ENCODE results near the gene RIMS4. TPM values are rescaled to one million over a fixed set of nuclear protein-coding genes. Genes with fewer than 3 reads are reported as not detected.

The RIMS4 gene
- total RNA-seq, 1 experiment from 2014 or later, result 16.3 TPM

DNA sequence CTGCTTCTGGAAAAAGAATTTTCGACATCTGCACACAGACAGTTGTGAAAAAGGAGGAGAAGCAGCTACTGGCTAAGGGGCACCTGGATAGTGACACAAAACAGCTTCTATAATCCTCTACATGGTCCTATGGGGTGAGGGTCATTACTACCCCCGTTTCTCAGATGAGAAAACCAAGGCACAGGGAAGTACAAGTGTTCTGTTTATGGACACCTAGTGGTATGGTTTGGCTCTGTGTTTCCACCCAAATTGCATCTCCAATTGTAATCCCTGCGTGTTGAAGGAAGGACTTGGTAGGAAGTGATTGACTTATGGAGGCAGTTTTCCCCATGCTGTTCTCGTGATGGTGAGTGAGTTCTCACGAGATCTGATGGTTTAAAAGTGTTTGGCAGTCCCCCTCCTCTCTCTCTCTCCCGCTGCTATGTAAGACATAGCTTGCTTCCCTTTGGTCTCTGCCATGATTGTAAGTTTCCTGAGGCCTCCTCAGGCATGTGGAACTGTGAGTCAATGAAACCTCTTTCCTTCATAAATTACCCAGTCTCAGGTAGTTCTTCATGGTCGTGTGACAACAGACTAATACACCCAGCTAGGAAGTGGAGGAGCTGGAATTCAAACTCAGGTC lies 67.2 kb downstream of the RIMS4 start:
- Histone ChIP-seq H2BK5ac (ENCODE audit: insufficient read length, low read length) (no peak overlapping the region), H2BK12ac (ENCODE audit: insufficient read length, low read depth, low read length) (no peak overlapping the region), H3K27me3 (ENCODE audit: insufficient read depth, low read length) (peaks cover 7% of the 10 kb centered on the region; the same call in 1 of the 2 replicates), H4K91ac (ENCODE audit: insufficient read length, low read depth, low read length) (no peak overlapping the region), H3T11ph (ENCODE audit: low read length) (no peak overlapping the region), H4K20me1 (ENCODE audit: control insufficient read depth, insufficient read depth, insufficient read length) (no peaks in the 10 kb centered on the region), H3K9ac (ENCODE audit: extremely low read depth, insufficient read length, low read length) (no peak overlapping the region), H2BK120ac (ENCODE audit: low read depth, low read length, poor library complexity, severe bottlenecking) (no peak overlapping the region), H3K79me2 (ENCODE audit: insufficient read depth, low read length) (no peaks in the 10 kb centered on the region), H3K14ac (ENCODE audit: insufficient read depth, low read length) (no peak overlapping the region), H4K5ac (ENCODE audit: insufficient read length, low read depth, low read length) (no peak overlapping the region), H3K9me3 (ENCODE audit: control insufficient read depth, low read depth, low read length) (no peaks in the 10 kb centered on the region), H2BK20ac (ENCODE audit: low read depth, low read length, poor library complexity, severe bottlenecking) (no peak overlapping the region), H4K8ac (replicated peaks; ENCODE audit: insufficient read length, low read depth, low read length) (no peak overlapping the region), H3K23me2 (ENCODE audit: insufficient read length, low read depth, low read length, poor library complexity, severe bottlenecking) (peaks cover 8% of the 10 kb centered on the region), H3K79me1 (ENCODE audit: insufficient read depth, low read depth, low read length, poor library complexity, severe bottlenecking) (no peaks in the 10 kb centered on the region), H3K23ac (ENCODE audit: insufficient read length, low read depth, low read length) (no peak overlapping the region), H3K27ac (ENCODE audit: insufficient read length, low read depth, low read length) (no peak overlapping the region), H3K56ac (ENCODE audit: insufficient read length, low read depth, low read length) (no peak overlapping the region), H3K18ac (ENCODE audit: insufficient read length, low read depth, low read length) (no peak overlapping the region), H2AK5ac (ENCODE audit: insufficient read length, low read length) (no peak overlapping the region), H2BK15ac (ENCODE audit: low read depth, low read length) (no peak overlapping the region), H2AFZ (ENCODE audit: low read length) (no peak overlapping the region), H3K4ac (ENCODE audit: low read depth, low read length) (no peak overlapping the region), H3K4me2 (ENCODE audit: insufficient read depth, insufficient read length, low read length) (no peak overlapping the region), H3K4me1 (ENCODE audit: insufficient read depth, low read length) (no peaks in the 10 kb centered on the region)
- no CpG with 5 or more reads among the region's 7 CpGs for WGBS (ENCODE audit: extremely low coverage, insufficient read length, low lambda C conversion rate)
- Mint-ChIP-seq H3K4me3 (no peak overlapping the region), H3K4me1 (peaks cover 16 to 43% of the 10 kb centered on the region in 2 experiments), H3K36me3 (ENCODE audit: insufficient read depth in 1 of 3, low read depth in 3 of 3) (no peaks in the 10 kb centered on the region), H3K9me3 (no peaks in the 10 kb centered on the region; a peak in 1 of 5 replicates), H3K27ac (no peak overlapping the region), H3K27me3 (ENCODE audit: low read depth) (peaks cover 66% of the 10 kb centered on the region)
- no peak for DNase-seq
- TF ChIP-seq, protein P1, sequence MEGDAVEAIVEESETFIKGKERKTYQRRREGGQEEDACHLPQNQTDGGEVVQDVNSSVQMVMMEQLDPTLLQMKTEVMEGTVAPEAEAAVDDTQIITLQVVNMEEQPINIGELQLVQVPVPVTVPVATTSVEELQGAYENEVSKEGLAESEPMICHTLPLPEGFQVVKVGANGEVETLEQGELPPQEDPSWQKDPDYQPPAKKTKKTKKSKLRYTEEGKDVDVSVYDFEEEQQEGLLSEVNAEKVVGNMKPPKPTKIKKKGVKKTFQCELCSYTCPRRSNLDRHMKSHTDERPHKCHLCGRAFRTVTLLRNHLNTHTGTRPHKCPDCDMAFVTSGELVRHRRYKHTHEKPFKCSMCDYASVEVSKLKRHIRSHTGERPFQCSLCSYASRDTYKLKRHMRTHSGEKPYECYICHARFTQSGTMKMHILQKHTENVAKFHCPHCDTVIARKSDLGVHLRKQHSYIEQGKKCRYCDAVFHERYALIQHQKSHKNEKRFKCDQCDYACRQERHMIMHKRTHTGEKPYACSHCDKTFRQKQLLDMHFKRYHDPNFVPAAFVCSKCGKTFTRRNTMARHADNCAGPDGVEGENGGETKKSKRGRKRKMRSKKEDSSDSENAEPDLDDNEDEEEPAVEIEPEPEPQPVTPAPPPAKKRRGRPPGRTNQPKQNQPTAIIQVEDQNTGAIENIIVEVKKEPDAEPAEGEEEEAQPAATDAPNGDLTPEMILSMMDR (conservative IDR thresholded peaks at IDR 0.05), result no peak

All from H9 (cell line).